ENCODE results near the gene CLP1. TPM values are rescaled to one million over a fixed set of nuclear protein-coding genes. Genes with fewer than 3 reads are reported as not detected.

Gene CLP1
- polyA plus RNA-seq, 1 of the 3 experiments (the other 2 are of a cell fraction) = 18.1 TPM

DNA sequence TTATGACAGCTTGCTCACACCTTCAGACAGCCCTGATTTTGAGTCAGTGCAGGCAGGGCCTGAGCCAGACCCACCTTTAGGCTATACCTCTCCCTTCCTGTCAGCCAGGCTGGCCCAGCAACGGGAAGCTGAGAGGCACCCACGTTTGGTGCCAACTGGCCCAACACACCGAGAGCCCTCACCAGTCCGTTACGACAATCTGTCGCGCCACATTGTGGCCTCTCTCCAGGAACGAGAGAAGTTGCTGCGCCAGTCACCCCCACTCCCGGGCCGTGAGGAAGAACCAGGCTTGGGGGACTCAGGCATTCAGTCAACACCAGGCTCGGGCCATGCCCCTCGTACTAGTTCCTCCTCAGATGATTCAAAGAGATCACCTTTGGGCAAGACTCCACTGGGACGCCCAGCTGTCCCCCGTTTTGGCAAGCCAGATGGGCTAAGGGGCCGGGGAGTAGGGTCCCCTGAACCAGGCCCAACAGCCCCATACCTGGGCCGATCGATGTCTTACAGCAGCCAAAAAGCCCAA lies 41.3 kb downstream of the CLP1 start:
- whole genome bisulfite sequencing (ENCODE audit: low lambda C conversion rate) = 93% methylated on average over 13 of the region's 18 CpGs
- H3K9ac ChIP-seq = no peak overlapping the region
- H3F3A ChIP-seq (replicated peaks; ENCODE audit: insufficient read depth) = peaks cover 28% of the 10 kb centered on the region
- H3K4me2 ChIP-seq = no peak overlapping the region
- H3K4me3 ChIP-seq (ENCODE audit: low read depth in 2 of 2, low read length in 1 of 2) = no peak overlapping the region
- POLR2A ChIA-PET = interaction anchor here (0.7 kb wide), 1 partner anchor 8 kb away, joined by 3 read pairs; no protein-coding TSS in a partner anchor
- peaks cover 0 to 2% of the 10 kb centered on the region in 2 experiments; a peak in 1 of 4 replicates for H3K4me1 ChIP-seq (ENCODE audit: control insufficient read depth in 1 of 2, insufficient read depth in 2 of 2, low read depth in 1 of 2, low read length in 1 of 2)
- CTCF ChIA-PET = no interaction called here
- DNase-seq = no peak
- no peak overlapping the region for H3K27ac ChIP-seq (ENCODE audit: low read depth in 2 of 2, low read length in 1 of 2)
- no peaks in the 10 kb centered on the region for H3K27me3 ChIP-seq (ENCODE audit: insufficient read depth)
- H2AFZ ChIP-seq (ENCODE audit: low read depth) = no peak overlapping the region
- no peaks in the 10 kb centered on the region for H3K9me2 ChIP-seq
- no peaks in the 10 kb centered on the region for H4K20me1 ChIP-seq (ENCODE audit: insufficient read depth)
- H3K36me3 ChIP-seq (replicated peaks in 1 of 2; ENCODE audit: control insufficient read depth in 1 of 2, insufficient read depth in 2 of 2, low read length in 1 of 2) = peaks cover 66 to 67% of the 10 kb centered on the region in 2 experiments
- H3K79me2 ChIP-seq (ENCODE audit: insufficient read depth) = peaks cover 12% of the 10 kb centered on the region; the same call in 1 of the 2 replicates
- TF ChIP-seq TEAD4 (IDR thresholded peaks at IDR 0.05; ENCODE audit: borderline replicate concordance, insufficient read depth) = no peak
- no peak for TF ChIP-seq TAF1 (IDR thresholded peaks at IDR 0.05; ENCODE audit: borderline replicate concordance, low read depth, low read length)
- no peak for TF ChIP-seq SMC3 (IDR thresholded peaks at IDR 0.05; ENCODE audit: low read depth, low read length)
- no peak for TF ChIP-seq JUND (IDR thresholded peaks at IDR 0.05)
- TF ChIP-seq, protein P1, sequence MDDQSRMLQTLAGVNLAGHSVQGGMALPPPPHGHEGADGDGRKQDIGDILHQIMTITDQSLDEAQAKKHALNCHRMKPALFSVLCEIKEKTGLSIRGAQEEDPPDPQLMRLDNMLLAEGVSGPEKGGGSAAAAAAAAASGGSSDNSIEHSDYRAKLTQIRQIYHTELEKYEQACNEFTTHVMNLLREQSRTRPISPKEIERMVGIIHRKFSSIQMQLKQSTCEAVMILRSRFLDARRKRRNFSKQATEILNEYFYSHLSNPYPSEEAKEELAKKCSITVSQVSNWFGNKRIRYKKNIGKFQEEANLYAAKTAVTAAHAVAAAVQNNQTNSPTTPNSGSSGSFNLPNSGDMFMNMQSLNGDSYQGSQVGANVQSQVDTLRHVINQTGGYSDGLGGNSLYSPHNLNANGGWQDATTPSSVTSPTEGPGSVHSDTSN (IDR thresholded peaks at IDR 0.05) = no peak
- TF ChIP-seq, protein P2, sequence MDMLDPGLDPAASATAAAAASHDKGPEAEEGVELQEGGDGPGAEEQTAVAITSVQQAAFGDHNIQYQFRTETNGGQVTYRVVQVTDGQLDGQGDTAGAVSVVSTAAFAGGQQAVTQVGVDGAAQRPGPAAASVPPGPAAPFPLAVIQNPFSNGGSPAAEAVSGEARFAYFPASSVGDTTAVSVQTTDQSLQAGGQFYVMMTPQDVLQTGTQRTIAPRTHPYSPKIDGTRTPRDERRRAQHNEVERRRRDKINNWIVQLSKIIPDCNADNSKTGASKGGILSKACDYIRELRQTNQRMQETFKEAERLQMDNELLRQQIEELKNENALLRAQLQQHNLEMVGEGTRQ (IDR thresholded peaks at IDR 0.05; ENCODE audit: borderline replicate concordance, low read depth, low read length) = no peak
- TF ChIP-seq TCF12 (IDR thresholded peaks at IDR 0.05) = no peak
- TF ChIP-seq RCOR1 (IDR thresholded peaks at IDR 0.05; ENCODE audit: low read length) = no peak
- TF ChIP-seq FOXJ3 (CRISPR knock-in tag; IDR thresholded peaks at IDR 0.05) = no peak
- no peak for TF ChIP-seq MEF2A (IDR thresholded peaks at IDR 0.05; ENCODE audit: borderline replicate concordance, low read depth)
- no peak for TF ChIP-seq SIN3A (IDR thresholded peaks at IDR 0.05; ENCODE audit: borderline replicate concordance, low read depth, low read length)
- TF ChIP-seq EP300 (IDR thresholded peaks at IDR 0.05; ENCODE audit: borderline replicate concordance in 1 of 2, low read depth in 1 of 2, low read length in 1 of 2) = no peak
- TF ChIP-seq, protein P3, sequence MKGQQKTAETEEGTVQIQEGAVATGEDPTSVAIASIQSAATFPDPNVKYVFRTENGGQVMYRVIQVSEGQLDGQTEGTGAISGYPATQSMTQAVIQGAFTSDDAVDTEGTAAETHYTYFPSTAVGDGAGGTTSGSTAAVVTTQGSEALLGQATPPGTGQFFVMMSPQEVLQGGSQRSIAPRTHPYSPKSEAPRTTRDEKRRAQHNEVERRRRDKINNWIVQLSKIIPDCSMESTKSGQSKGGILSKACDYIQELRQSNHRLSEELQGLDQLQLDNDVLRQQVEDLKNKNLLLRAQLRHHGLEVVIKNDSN (IDR thresholded peaks at IDR 0.05; ENCODE audit: borderline replicate concordance, low read depth) = no peak
- TF ChIP-seq, protein P4, sequence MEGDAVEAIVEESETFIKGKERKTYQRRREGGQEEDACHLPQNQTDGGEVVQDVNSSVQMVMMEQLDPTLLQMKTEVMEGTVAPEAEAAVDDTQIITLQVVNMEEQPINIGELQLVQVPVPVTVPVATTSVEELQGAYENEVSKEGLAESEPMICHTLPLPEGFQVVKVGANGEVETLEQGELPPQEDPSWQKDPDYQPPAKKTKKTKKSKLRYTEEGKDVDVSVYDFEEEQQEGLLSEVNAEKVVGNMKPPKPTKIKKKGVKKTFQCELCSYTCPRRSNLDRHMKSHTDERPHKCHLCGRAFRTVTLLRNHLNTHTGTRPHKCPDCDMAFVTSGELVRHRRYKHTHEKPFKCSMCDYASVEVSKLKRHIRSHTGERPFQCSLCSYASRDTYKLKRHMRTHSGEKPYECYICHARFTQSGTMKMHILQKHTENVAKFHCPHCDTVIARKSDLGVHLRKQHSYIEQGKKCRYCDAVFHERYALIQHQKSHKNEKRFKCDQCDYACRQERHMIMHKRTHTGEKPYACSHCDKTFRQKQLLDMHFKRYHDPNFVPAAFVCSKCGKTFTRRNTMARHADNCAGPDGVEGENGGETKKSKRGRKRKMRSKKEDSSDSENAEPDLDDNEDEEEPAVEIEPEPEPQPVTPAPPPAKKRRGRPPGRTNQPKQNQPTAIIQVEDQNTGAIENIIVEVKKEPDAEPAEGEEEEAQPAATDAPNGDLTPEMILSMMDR (IDR thresholded peaks at IDR 0.05) = no peak
- no peak for TF ChIP-seq RAD21 (IDR thresholded peaks at IDR 0.05; ENCODE audit: low read length)
- no peak for TF ChIP-seq RFX5 (IDR thresholded peaks at IDR 0.05; ENCODE audit: low read length)
- TF ChIP-seq NRF1 (IDR thresholded peaks at IDR 0.05; ENCODE audit: low read depth, low read length) = no peak
- TF ChIP-seq REST (IDR thresholded peaks at IDR 0.05; ENCODE audit: low read depth, low read length) = no peak
- no peaks in the 10 kb centered on the region for H3K9me3 ChIP-seq
